ENCODE results near the gene CACNA2D2.

Gene CACNA2D2

DNA sequence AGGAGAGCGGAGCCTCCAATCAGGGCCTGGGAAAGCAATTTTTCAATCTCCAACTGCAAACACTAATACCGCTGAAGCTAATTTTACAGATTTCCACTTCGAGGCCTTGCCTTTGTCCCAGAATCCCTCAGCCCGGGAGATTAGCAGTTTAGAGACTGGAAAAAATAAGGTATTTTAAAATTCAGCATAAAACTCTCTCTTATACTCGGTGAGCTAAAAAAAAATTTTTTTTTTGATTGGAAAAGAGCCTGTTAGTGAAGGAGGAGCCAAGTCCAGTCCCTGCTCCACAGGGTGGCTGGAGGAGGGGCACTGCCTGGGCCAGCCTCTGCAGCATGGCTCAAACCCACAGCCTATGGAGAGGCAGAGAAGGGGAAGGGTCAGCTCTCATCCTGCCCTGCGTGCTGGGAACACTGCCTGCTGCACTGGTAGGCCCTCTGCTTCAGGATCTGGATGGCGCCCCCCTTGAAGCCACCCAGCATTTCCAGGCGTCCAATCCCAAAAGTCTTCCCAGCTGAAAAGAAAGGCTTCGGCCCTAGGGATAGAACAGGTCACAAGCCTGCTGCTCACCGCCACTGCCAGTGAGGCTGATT, 48.9 kb downstream of the CACNA2D2 start:
- DNase-seq, result no peak

DNA sequence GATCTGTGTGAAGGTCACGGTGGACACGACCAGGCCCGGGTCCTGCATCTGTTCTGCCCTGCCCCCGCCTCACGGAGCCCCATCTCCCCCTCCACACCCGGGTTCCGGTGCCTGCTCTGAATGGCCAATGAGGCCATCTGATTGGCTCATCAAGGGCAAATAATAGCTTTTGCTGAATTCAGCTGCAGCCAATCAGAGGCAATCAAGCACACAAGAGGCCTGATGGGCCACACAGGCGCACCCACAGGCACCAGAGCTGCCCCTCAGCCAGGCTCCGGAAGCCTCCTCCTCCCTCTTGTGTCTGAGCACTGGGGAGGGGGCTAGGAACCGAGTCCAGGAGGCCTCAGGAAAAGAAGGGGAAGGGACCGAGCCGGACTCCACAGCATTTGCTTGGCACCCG, 49.5 kb downstream of the CACNA2D2 start:
- DNase-seq, result no peak

DNA sequence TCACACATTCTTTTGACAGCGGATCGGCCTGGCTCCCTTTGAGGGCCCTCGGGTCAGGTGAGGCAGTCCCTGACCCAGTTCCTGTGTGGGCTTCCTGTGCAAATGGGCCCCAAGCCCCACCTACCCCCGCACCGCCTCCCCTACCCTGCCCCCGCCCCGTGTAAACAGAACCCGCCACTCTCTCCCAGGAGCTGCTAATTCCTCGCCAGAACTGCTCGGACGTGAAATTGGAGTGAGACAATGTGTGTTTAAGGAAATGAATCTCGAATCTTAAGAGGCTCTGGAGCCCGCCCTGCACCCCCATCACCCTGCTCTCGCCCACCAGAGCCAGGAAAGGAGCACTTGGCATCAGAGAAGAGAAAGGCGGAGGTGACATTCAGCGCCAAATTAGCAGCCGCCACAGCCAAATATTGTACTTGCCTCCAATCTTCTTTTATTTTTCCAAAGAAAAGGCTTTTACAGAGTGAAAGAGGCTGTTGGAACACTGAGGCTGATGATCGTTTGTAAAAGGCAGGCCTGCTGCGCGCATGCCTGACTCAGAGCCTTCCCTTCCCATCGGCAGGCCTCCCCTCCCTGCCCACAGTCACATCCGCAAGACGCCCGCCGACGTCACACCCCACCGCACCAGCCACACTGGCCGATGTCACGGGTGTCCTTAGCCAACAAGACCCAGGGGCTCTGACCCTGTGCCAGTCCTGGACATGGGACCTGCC, 53.1 kb downstream of the CACNA2D2 start:
- no peak for DNase-seq

DNA sequence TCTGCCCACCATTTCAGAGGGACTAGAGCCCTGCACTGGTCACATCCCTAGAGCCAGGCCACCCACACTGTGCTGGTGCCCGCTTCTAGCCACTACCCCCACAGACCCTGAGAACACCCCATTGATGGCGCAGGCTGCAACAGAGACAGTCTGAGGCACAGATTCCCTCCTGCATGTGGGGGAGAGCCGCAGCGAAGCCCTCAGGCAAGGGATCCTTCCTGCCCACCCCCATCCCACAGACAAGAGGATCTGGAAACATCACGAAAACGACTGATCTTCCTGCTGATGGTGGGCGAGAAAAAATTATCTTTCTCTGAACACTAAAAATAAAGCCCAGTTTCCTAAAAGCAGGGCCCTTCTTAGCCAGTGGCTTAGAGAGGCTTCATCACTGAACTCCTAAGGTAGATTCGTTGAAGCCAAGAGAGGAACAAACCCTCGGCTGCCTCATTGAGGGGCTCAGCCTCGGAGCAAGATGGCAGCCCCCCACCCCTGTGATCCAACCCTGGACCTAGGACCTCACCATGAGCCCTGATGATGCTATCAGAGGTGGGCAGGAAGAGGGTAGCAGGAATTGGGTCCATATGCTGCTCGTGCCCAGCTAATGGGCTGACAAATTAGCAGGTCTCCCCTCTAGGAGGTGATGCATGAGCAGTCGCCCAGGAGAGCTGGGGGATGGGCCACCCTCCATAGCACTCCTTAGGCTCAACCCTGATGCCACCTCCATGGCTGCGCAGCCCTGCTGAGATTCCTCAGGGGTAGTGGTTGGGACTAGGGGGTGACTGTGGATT, 54.5 kb downstream of the CACNA2D2 start:
- no peak for DNase-seq

DNA sequence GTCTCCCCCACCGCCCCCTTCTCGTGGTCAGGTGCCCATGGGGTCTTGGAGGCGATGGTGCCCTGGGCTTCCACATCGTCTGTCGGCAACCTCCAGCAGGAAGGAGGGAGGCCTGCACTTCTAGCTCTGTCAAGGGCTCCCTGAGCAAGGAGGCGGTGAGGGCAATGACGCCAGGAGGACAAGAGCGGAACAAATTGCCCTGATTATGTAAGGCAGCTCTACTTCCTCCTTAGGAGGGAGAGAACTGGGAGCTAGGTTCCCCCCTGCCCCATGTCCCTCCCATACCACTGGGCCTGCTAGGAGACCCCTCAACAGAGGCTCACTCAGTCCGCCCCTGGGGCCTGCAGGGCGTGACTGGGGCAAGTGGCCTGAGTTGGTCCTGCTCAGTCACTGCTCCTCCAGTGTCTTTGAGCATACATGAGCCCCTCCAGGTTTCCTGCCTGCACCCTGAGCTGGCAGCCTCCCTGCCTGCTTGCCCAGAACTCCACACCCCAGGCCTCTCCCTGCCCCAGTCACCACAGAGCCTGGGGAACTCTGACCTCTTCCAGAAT, 56.1 kb downstream of the CACNA2D2 start:
- DNase-seq, result no peak

DNA sequence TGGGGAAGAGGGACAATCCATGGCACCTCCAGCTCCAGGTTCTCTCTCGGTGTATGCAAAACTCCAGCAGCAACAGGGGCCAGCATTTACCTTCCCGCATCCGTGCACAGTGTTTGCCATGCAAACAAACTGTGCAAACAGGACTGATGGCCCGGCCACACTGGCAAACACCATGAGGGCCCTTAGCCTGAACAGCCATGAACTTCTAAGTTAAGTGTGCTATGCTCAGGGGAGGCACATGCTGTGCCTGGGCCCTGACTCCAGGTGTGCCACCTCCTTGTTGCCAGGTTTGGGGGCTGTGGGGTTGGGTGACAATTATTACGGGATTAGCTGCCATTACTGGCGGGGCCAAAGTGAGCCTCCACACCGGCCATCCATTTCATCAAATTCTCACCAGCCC, 57.5 kb downstream of the CACNA2D2 start:
- DNase-seq, result no peak

DNA sequence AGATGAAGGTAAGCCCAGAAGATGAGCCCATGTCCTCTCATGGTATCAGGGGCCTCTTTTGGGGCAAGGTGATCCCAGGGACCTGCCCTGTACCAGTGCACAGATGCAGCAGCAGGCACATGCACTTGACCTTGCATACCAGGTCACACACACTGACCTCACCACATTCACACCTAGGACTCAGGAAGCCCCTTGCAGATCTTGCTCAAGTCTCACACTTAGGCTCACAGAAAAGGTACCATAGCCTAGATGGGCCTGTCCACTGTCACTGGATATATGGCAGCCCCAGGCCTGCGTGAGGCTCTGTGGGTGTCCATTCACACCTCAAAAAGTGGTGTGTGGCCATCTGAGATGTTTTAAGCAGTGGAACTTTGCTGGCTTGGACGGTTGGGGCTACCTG, 58.7 kb downstream of the CACNA2D2 start:
- no peak for DNase-seq

DNA sequence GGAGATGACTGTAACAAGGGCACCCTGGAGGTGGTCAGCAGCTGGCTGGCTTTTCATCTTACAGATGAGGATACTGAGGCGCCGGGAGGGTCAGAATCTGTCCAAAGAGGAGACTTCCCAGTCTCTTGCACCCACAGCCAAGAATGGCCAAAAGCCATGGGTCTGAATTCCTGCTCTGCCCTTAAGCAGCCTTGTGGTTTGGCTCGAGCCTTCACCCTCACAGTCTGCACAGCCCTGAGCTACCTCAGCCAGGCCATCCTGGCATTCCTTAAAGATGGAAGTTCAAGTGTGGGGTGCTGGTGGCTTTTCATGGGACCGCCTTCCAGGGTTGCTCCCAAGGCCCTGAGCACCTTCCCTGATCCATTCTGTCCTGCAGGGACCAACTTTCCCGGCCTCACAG, 59.2 kb downstream of the CACNA2D2 start:
- no peak for DNase-seq

DNA sequence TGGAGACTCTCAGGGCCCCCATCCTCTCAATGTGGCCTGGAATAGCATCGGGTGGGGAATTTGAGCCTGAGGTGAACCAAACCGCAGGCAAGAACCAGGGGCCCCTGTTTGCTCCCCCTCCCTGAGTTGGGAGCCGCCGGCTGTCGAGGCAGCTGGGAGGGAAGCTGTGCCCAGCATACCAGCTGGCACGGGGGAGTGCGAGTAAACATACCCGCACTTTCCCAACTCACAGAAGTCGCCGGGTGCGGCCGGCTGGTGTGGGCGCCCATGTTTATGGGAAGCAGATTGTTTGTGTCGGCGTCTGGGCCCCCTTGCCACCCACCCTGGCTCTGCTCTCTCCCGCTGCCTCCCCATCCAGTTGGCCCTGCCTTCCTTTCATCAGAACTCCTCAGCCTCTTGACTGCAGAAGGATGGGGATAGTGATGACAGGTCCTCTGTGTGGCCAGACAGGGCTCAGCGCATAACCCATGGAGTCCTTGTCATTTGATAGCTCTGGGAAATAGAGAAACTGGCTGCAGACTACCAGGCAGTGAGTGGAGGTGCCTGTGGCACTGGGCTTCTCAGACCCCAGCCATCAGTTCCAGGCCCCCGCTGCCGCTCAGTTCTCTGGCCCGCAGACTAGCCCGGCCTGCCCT, 60.4 kb downstream of the CACNA2D2 start:
- peak; percentile 93 for DNase-seq

DNA sequence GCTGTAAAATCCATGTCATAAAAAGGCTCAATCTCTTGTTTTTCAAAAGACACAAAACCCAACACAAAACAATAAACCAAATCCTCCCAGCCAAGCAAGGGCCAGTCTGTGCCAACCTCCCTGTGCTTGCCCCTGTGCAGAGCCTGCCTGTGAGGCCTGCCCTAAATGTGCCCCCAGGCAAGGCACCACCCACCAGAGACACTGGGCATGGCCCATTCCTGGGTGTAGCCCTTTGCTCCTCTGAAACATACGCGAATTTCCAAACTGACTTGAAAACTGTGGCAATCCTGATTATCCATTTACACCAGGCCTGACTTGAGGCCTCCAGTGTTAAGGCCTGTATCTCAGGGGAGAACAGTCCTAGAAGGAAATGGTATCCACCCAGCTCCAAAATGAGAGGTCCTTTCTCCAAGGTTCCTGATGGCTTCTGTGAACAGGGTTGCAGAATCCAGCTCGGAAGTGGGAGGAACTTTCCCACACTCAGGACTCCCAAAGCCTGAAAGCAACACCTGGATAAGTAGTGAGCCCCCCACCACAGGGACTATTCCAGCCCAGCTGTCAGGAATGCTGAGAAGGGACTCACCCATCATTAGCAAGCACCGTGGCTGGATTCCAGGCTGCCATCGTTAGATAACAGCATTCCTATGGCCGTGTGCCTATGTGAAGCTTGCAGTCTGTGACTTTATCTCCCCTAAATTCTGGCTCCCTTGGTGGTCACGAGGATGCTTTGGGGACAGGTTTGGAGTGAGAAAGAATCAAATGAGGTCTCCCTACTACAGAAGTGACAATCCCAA, 61.8 kb downstream of the CACNA2D2 start:
- peak; percentile 33 for DNase-seq

DNA sequence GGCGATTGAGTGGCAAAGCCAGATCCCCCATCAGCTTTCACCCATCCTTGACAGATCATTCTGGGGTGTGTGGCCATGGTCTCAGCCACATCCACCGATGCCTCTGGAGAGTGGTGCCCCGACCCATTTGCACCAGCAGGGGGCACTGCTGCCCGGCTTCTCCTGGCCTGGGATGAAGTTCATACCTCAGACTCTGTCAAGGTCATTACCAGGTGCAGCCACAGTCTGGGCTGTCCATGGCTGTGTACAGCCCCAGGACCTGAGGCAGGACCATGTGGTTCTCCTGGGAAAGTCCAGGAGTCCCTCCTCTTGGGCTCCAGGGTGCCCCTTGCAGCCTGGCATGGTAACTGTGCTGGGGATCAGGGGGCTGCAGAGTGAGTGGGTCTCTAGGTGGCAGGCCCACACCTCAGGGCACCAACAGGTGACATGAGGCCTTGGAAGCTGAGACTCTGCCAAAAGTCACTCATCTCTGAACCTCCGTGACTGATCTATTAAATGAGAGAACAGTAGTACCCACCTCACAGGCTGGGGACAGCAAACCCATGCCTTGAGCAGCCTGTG, 67.2 kb downstream of the CACNA2D2 start:
- no peak for DNase-seq

DNA sequence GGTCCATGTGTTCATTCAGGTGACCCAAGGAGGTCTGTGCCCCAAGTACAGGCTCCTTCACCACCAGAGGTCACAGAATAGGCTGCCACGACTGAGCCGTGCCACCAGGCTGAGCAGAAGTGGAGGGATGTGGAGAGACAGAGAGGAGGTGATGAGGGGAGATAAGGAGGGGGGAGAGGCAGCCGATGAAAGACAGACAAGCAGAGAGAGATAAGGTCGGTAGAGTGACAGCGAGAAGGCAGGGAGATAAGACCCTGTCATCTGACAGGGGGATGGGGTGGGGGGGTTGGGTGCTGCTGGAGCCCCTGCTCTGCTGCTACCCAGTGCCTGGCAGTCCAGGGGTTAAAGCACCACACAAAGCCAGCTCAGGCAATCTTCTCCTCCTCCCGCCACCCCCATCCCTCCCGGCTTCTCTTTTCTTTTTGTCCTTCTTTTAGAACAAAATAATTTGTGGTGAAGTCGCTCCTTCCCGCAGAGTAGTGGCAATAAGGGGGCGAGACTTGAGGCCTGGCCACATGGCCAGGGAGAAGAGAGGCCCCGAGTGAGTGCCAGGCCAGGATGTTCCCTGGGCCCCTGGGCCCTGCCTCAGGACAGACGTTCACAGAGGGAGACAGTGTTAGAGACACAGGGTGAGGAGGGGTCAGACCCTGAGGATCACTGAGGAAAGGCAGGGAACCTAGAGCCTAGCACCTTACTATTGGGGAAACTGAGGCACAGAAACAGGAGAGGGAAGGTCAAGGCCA, 67.9 kb downstream of the CACNA2D2 start:
- DNase-seq, result no peak

DNA sequence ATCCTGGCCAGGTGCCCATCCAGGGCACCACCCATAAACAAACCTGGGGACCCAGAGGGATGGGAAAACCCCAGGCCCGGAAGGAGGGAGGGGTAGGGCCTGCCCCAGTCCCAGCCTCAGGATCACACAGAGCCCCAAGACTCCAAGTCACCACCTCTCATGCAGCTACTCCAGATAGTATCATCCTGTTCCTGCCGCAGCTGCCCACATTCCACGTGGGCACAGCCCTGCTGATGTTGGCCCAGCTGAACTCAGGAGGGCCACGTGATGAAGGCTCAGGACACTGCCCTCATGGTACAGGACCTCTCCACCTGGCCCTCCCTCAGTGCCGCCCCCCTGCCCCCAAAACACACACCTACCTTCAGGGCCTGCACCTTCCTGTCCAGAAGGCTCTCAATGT, 69.5 kb downstream of the CACNA2D2 start:
- no peak for DNase-seq

DNA sequence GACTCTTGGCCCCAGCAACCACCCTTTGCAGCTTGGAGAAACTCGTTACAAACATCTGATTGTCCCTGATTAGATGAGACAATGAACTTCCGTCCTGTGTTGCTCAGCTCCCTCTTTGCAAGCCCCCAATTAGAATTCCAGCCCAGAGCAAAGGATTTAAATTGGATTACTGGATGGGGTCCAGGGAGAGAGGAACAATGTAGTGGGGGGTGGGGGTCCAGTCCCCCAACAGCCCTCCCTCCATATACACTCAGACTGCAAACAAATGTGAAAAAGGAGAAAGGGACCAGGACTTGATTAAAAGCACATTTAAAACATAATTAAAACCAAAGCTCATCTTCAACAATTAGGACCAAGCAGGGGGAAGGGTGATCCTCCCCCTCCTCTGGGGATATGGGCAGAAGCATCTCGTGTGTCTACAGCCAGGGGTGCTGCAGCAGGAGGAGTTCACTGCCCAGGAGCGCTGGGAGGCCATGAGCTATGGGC, 72.4 kb downstream of the CACNA2D2 start:
- DNase-seq, result no peak

DNA sequence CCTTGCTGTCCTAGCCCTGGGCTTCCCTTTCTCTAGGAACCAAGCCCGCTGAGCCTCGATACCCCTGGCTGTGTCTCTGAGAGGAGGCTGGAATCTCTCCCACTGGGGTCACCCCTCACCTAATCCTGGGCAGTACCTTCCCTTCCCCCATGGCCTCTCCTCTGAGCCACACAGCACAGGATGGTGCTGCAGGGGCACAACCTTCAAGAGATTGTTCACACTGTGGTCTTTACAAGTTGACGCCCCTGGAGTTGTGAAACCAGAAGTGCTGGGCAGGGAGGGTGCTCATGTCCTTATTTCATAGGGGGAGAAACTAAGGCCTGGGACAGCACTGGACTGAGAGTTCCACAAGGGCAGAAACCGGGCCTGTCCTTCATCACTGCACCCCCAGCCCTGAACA, 73.2 kb downstream of the CACNA2D2 start:
- no peak for DNase-seq

DNA sequence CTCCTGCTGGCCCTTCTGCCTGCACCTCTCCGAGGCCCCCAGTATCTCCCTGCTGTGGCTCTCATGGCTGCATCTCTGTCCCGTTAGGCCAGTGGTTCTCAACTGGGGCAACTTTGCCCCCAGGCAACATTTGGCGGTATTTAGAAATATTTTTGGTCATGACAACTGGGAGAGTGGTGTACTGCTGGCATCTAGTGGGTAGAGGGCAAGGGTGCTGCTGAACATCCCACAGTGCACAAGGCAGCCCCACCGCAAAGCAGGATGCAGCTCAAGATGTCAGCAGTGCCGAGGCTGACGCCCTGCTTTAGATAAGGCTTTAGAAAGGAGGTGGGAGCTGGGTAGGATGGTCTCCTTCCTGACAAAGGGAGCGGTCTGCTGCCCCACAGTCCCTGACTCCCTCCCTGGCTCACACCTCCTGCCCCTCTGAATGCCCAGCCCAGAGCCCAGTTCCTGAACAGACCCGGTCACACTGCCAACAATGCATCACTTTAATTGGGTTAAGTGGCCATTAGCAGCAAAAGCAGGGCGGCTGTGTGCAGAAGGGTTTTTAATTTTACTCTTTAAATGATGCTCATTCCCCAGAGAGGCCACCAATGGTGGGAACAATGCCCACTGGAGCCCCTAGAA, 75.3 kb downstream of the CACNA2D2 start:
- no peak for DNase-seq

DNA sequence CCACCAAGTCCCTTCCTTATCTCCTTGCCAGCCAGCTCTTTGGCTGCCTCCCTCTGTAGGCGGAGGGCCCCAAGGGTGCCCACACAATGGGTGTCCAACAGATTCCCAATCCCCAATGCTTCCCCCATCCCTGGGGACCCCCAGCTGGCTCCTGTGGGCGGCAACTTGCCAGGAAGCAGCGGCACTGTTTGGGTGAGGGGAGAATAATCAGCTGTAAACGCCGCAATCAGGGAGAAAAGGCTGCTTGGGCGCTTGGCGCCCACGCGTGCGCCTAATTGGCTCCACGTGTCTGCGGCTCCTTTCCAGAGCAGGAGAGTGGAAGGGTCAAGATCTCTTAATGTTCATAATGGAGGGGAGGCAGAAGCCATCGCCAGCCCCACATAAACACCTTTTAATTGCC, 76.2 kb downstream of the CACNA2D2 start:
- no peak for DNase-seq

DNA sequence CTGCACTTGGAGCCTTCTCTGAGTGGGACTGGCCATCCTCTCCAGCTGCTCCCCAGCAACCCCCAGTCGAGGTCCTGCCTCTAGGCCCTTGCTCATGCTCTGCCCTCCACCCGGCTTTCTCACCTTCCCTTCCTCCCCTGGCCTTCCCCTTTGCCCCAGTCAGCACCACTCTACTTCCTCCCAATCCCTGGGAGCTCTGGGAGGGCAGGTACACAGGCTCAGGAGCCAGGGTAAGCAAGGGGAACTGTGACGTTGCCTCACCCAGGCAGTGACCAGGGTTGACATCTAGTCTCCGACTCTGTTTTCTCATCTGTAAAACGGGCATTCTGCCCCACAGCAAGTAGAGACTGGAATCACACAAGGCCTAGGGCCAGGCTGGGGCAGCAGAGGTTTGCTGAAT, 77.5 kb downstream of the CACNA2D2 start:
- DNase-seq, result no peak

DNA sequence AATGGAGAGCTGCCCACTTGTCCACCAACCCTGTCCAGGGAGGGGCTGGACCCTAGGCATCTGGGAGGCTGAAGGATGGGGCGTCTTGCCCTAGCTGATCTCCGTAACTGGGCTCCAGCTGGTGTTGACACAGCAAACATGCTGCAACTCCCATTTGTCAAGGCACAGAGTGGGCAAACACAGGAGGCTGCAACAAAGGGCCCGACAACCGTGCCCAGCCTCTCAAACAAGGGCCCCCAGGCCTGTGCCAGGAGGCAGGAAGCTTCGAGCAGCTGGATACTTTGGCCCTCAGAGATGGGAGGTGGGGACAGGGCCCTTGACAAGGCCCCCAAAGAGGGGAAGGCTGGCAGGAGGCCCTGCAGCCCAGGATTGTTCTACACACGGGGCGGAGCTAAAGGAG, 79.9 kb downstream of the CACNA2D2 start:
- DNase-seq, result no peak

DNA sequence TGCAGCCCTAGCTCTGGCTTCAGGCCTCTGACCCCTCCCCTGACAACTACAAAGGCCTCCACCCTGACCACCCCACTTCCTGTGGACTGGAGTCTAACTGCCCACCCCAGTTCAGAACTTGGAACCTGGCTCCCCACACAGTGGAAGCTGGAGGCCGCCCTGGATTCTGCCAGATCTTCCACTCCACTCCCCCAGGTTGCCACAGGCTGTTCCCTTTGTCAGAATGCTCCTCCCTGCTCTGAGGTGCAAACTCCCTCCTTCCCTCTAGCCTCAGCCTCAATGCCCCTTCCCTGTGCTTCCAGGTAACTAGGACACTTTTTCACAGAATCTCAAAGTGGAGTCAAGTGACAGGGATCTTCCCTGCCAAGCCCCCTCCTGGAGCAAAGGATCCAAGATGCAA, 81.3 kb downstream of the CACNA2D2 start:
- no peak for DNase-seq

Data from DMS 273 treated with DMSO at 0.1 percent for 48 hours (cell line).